Neural cell (in vitro differentiated cells): Measurements from ENCODE around the gene RAB42.

Experiments used
- CTCF ChIP-seq: fragments of 450-650 bp; IDR thresholded peaks from 2 replicates; pipeline ENCODE4 v1.5.1; 2014; ENCODE audit warnings: antibody characterized with exemption, mild to moderate bottlenecking, moderate library complexity; ENCODE audit not compliant: poor library complexity, severe bottlenecking
- EP300 ChIP-seq: fragments of 450-650 bp; conservative IDR thresholded peaks from 2 replicates; pipeline ENCODE4 v1.6.1; 2014; ENCODE audit warnings: antibody characterized with exemption, mild to moderate bottlenecking, moderate library complexity; ENCODE audit not compliant: poor library complexity, severe bottlenecking
- EZH2 ChIP-seq: fragments of 200-600, 300-800 bp; shearing (Covaris generic), sonication (generic); IDR thresholded peaks from 2 replicates; pipeline ENCODE4 v1.6.1; 2014; ENCODE audit warnings: antibody characterized with exemption, low read length, borderline replicate concordance, mild to moderate bottlenecking; ENCODE audit not compliant: insufficient read depth, poor library complexity, severe bottlenecking
- POLR2AphosphoS5 ChIP-seq: IDR thresholded peaks from 2 replicates; pipeline ENCODE4 v1.6.1; 2012
- REST ChIP-seq: IDR thresholded peaks from 2 replicates; pipeline ENCODE4 v1.6.1; 2012; ENCODE audit warnings: borderline replicate concordance
- SMC3 ChIP-seq: fragments of 450-650 bp; conservative IDR thresholded peaks from 2 replicates; pipeline ENCODE4 v1.6.1; 2014; ENCODE audit warnings: antibody characterized with exemption, mild to moderate bottlenecking, moderate library complexity; ENCODE audit not compliant: poor library complexity
- TAF1 ChIP-seq: IDR thresholded peaks from 2 replicates; pipeline ENCODE4 v1.6.1; 2012; ENCODE audit warnings: low read depth

- TF ChIP-seq CTCF = peak; percentile 55
- no peak for TF ChIP-seq REST
- TF ChIP-seq EZH2 = no peak
- no peak for TF ChIP-seq TAF1
- TF ChIP-seq EP300 = no peak
- peak; percentile 37 for TF ChIP-seq SMC3
- no peak for TF ChIP-seq POLR2AphosphoS5
Measured at GRCh38 chr1:28580722-28581530, 11.1 kb upstream of the RAB42 start.
